GM12878 (cell line): ENCODE data around the gene DLX5. TPM values are rescaled to one million over a fixed set of nuclear protein-coding genes. Genes with fewer than 3 reads are reported as not detected.

ENCODE experiments used
- ATAC-seq: fragments of 200-7000 bp; cut with Tn5 transposase; 3 replicates; pipeline ENCODE4 v1.9.1; 2020; ENCODE audit warnings: mild to moderate bottlenecking, moderate library complexity
- BruUV-seq: library from RNA; stranded (reverse); fragments of 400-500 nt; replicated peaks from 2 replicates; lab custom pipeline; 2021; lab: Mats Ljungman, UMichigan
- CTCF ChIA-PET: fragments of 300-600 bp; sonication (Branson Sonifier 250); formaldehyde crosslinking; extraction: SDS; loops from one replicate; lab custom pipeline; 2021; ENCODE audit warnings: inconsistent platforms; lab: Yijun Ruan, JAX
- POLR2A ChIA-PET: fragments of 350-600 bp; formaldehyde crosslinking; extraction: SDS; loops from one replicate; lab custom pipeline; 2021; ENCODE audit warnings: inconsistent platforms; lab: Charles Lee
- RAD21 ChIA-PET: fragments of 300-600 bp; sonication (Branson Sonifier 250); formaldehyde crosslinking; loops from one replicate; lab custom pipeline; 2023; ENCODE audit warnings: antibody characterized with exemption; ENCODE audit not compliant: unreplicated experiment; lab: Charles Lee
- SMC1A ChIA-PET: fragments of 300-600 bp; sonication (Branson Sonifier 250); formaldehyde crosslinking; loops from one replicate; lab custom pipeline; 2023; ENCODE audit not compliant: unreplicated experiment, uncharacterized antibody; lab: Charles Lee
- DNase-seq: peaks from one replicate; pipeline ENCODE4 v3.0.0-alpha.2; 2011; ENCODE audit warnings: low read depth, low spot score
- FAIRE-seq: peaks from 3 replicates; lab custom pipeline; 2011; peaks lifted over from hg19 to GRCh38; lab: Jason Lieb, UNC
- H2AFZ ChIP-seq: 2 replicates; pipeline ENCODE4 v1.6.0; 2011; ENCODE audit warnings: low read depth, low read length, control low read depth; ENCODE audit not compliant: control insufficient read depth
- H3K27ac ChIP-seq: 2 replicates; pipeline ENCODE4 v1.5.1; 2011; ENCODE audit warnings: control low read depth; ENCODE audit not compliant: control insufficient read depth, insufficient read depth
- H3K27me3 ChIP-seq, 2 experiments: replicated peaks in 1 of 2; 2 replicates each; pipeline versions ENCODE4 v1.6.0 to v1.6.1; 2011; ENCODE audit warnings: low read length in 1 of 2; ENCODE audit not compliant: control insufficient read depth in 2 of 2, insufficient read depth in 2 of 2
- H3K36me3 ChIP-seq, 2 experiments: 2 replicates each; pipeline ENCODE4 v1.5.1; 2011; ENCODE audit warnings: low read length in 1 of 2; ENCODE audit not compliant: control insufficient read depth in 2 of 2, insufficient read depth in 2 of 2
- H3K4me1 ChIP-seq: 2 replicates; pipeline ENCODE4 v1.6.1; 2011; ENCODE audit warnings: mild to moderate bottlenecking, low read length, moderate library complexity, mixed read lengths; ENCODE audit not compliant: control insufficient read depth, insufficient read depth
- H3K4me2 ChIP-seq: 2 replicates; pipeline ENCODE4 v1.6.0; 2011; ENCODE audit warnings: control low read depth; ENCODE audit not compliant: control insufficient read depth, insufficient read depth
- H3K4me3 ChIP-seq: fragments of 200-600 bp; sonication (generic); 2 replicates; pipeline ENCODE4 v1.5.1; 2016
- H3K79me2 ChIP-seq: 2 replicates; pipeline ENCODE4 v1.6.0; 2011; ENCODE audit warnings: low read length; ENCODE audit not compliant: control insufficient read depth, insufficient read depth
- H3K9ac ChIP-seq: 2 replicates; pipeline ENCODE4 v1.8.0; 2011; ENCODE audit warnings: low read length, control low read depth, mixed read lengths; ENCODE audit not compliant: control insufficient read depth, insufficient read depth
- H3K9me3 ChIP-seq: replicated peaks from 3 replicates; pipeline ENCODE4 v1.5.1; 2011; ENCODE audit warnings: mild to moderate bottlenecking, low read length; ENCODE audit not compliant: control insufficient read depth, insufficient read depth
- H4K20me1 ChIP-seq: 2 replicates; pipeline ENCODE4 v1.6.0; 2011; ENCODE audit not compliant: control insufficient read depth, insufficient read depth
- ATF2 ChIP-seq: IDR thresholded peaks from 2 replicates; pipeline ENCODE4 v1.6.1; 2012; ENCODE audit warnings: low read length, inconsistent platforms
- BHLHE40 ChIP-seq, 2 experiments: fragments of 450-650 bp in 1 of 2; IDR thresholded peaks; 2 replicates each; pipeline ENCODE4 v1.6.1; 2011 to 2017; ENCODE audit warnings: low read depth in 2 of 2, borderline replicate concordance in 1 of 2, improper control_type of control experiment in 1 of 2, low read length in 1 of 2, mild to moderate bottlenecking in 1 of 2
- IKZF2 ChIP-seq, 2 experiments: fragments of 450-650 bp; IDR thresholded peaks; 2 replicates each; pipeline ENCODE4 v1.6.1; 2017; ENCODE audit warnings: mild to moderate bottlenecking in 2 of 2, moderate library complexity in 2 of 2
- TCF3 ChIP-seq: IDR thresholded peaks from 2 replicates; pipeline ENCODE4 v1.6.1; 2012; ENCODE audit warnings: low read depth, mild to moderate bottlenecking, low read length, borderline replicate concordance; ENCODE audit not compliant: insufficient read depth
- WGBS: methylation state at CpG from one replicate; pipeline ENCODE4 v1.1.6; 2016; ENCODE audit warnings: low lambda C conversion rate; ENCODE audit not compliant: insufficient replicate concordance, insufficient coverage; ENCODE audit errors: missing lambda C conversion rate; 5-methylcytosine and 5-hydroxymethylcytosine counted together
- in situ Hi-C: fragments of 300-500 bp; cut with MboI; formaldehyde crosslinking; loops from 9 replicates; pipeline ENCODE4 v1.14.3; 2018; ENCODE audit warnings: mixed read lengths
- intact Hi-C: fragments of 100-400 bp; cut with micrococcal nuclease; formaldehyde crosslinking; loops from one replicate; pipeline ENCODE4 v1.14.2; 2022; ENCODE audit not compliant: unreplicated experiment
- polyA plus RNA-seq, 11 experiments: library from polyadenylated mRNA; depleted of rRNA in 4 of 11; unstranded in 6 of 11; stranded (reverse) in 5 of 11; fragments of >200 nt; fragmentation: Nextera tagmentation in 4 of 11; fragmentation: Illumina TruSeq in 1 of 11; extraction: Ambion mirVana in 4 of 11; extraction: Trizol in 1 of 11; gene quantifications; 1 replicate in 1 of 11; 2 replicates in 10 of 11; pipeline versions ENCODE4 v1.2.1 to v1.2.3, GENCODE V29; 2011 to 2016; ENCODE audit warnings: inconsistent platforms in 2 of 11, missing spikeins in 2 of 11, low read depth in 1 of 11
- total RNA-seq, 4 experiments: library from RNA; depleted of rRNA in 3 of 4; stranded (reverse); fragments of >200 nt in 3 of 4; fragmentation: Illumina TruSeq in 1 of 4; extraction: Trizol in 1 of 4; gene quantifications; 2 replicates each; pipeline versions ENCODE4 v1.2.1 to v1.2.3, GENCODE V29; 2013 to 2021

The DLX5 gene
- total and polyA plus RNA-seq, 10 of the 15 experiments (the other 5 are each of a cell fraction or from before 2014, with no cell fraction given), result not detected

- Histone ChIP-seq H3K79me2 (no peaks in the 10 kb centered on the region), H3K27ac (no peak overlapping the region), H3K4me1 (no peaks in the 10 kb centered on the region), H3K36me3 (no peaks in the 10 kb centered on the region), H3K9me3 (no peaks in the 10 kb centered on the region; the same call in 2 of the 3 replicates), H4K20me1 (no peaks in the 10 kb centered on the region), H3K9ac (no peak overlapping the region), H2AFZ (no peak overlapping the region), H3K4me2 (no peak overlapping the region), H3K27me3 (peaks cover 23 to 25% of the 10 kb centered on the region in 2 experiments), H3K4me3 (no peak overlapping the region)
- no peak for FAIRE-seq
- 42% methylated on average over 48 of the region's 55 CpGs for WGBS
- ChIA-PET SMC1A (interaction anchor here (0.8 kb wide), 1 partner anchor 11 kb away, joined by 3 read pairs; no protein-coding TSS in a partner anchor), RAD21 (no interaction called here), CTCF (interaction anchor here (0.6 kb wide), 1 partner anchor 387 kb away, joined by 3 read pairs; no protein-coding TSS in a partner anchor), POLR2A (no interaction called here)
- in situ Hi-C loops (no loop called here), intact Hi-C loops (no loop called here)
- DNase-seq, result no peak
- TF ChIP-seq BHLHE40 (IDR thresholded peaks at IDR 0.05; ENCODE audit: borderline replicate concordance in 1 of 2, low read depth in 2 of 2, low read length in 1 of 2) (no peak), ATF2 (no peak), TCF3 (no peak), IKZF2 (IDR thresholded peaks at IDR 0.05) (no peak)
- no peak for ATAC-seq
- no TSS peak for BruUV-seq
Observed at GRCh38 chr7:97016381-97017191, 8.0 kb downstream of the DLX5 start.
